ENCODE measurements around the gene ACCSL. TPM values are rescaled to one million over a fixed set of nuclear protein-coding genes. Genes with fewer than 3 reads are reported as not detected.

Gene ACCSL
- total RNA-seq, 4 donors from 2014 or later, result not detected

DNA sequence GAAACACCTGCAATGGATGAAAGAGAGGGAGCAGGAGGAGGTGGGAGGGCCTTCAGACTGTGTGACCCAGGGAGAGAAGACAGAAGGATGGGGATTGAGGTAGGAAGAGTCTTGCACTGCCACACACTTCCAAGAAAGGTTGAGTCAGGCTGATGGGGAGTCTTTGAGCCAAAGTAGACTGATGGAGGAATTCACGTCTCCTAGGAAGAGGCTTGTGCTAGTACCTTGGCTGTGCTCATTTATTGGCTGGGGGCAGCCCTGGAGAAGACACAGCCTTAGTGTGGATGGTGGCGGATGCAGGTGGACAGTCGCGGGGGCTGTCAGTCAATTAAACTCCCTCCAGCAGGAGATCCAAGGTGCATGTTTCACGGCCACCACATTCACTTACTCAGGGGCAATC lies 16.2 kb upstream of the ACCSL start:
- no peak overlapping the region for H3K4me3 ChIP-seq
- in situ Hi-C loops (cut with MboI; ENCODE audit: low pct_ligation_motif_present in 1 of 4, low pct_unique_long_range_greater_than_20kb in 1 of 4, low sequenced_read_pairs in 3 of 4), result loop anchor here in 1 of 4 donors (10.0 kb wide), 1 partner anchor 137 kb away; no protein-coding TSS in a partner anchor
- 88% methylated on average over 5 of the region's 5 CpGs; no CpG with 5 or more reads in 1 of the 2 donors for WGBS, 2 donors (ENCODE audit: low coverage in 1 of 2)
- H3K27me3 ChIP-seq, result no peaks in the 10 kb centered on the region
- no peaks in the 10 kb centered on the region for H3K36me3 ChIP-seq
- H3K27ac ChIP-seq, result peak overlapping the region; percentile 59 to 70 (median 66)
- peaks cover 0 to 2% (median 0%) of the 10 kb centered on the region in 4 donors for H3K4me1 ChIP-seq
- H3K9me3 ChIP-seq, result no peaks in the 10 kb centered on the region
- no peak for DNase-seq
- intact Hi-C loops (cut with DNase I; ENCODE audit: low total_unique reads), result loop anchor here (10.0 kb wide), 1 partner anchor 347 kb away; the partner anchor contains the start of gene HSD17B12
- TF ChIP-seq, protein P1, sequence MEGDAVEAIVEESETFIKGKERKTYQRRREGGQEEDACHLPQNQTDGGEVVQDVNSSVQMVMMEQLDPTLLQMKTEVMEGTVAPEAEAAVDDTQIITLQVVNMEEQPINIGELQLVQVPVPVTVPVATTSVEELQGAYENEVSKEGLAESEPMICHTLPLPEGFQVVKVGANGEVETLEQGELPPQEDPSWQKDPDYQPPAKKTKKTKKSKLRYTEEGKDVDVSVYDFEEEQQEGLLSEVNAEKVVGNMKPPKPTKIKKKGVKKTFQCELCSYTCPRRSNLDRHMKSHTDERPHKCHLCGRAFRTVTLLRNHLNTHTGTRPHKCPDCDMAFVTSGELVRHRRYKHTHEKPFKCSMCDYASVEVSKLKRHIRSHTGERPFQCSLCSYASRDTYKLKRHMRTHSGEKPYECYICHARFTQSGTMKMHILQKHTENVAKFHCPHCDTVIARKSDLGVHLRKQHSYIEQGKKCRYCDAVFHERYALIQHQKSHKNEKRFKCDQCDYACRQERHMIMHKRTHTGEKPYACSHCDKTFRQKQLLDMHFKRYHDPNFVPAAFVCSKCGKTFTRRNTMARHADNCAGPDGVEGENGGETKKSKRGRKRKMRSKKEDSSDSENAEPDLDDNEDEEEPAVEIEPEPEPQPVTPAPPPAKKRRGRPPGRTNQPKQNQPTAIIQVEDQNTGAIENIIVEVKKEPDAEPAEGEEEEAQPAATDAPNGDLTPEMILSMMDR (IDR thresholded peaks at IDR 0.05), result no peak
- TF ChIP-seq POLR2AphosphoS5 (IDR thresholded peaks at IDR 0.05) (no peak), POLR2A (IDR thresholded peaks at IDR 0.05) (no peak), EP300 (IDR thresholded peaks at IDR 0.05; ENCODE audit: low read depth) (no peak)

DNA sequence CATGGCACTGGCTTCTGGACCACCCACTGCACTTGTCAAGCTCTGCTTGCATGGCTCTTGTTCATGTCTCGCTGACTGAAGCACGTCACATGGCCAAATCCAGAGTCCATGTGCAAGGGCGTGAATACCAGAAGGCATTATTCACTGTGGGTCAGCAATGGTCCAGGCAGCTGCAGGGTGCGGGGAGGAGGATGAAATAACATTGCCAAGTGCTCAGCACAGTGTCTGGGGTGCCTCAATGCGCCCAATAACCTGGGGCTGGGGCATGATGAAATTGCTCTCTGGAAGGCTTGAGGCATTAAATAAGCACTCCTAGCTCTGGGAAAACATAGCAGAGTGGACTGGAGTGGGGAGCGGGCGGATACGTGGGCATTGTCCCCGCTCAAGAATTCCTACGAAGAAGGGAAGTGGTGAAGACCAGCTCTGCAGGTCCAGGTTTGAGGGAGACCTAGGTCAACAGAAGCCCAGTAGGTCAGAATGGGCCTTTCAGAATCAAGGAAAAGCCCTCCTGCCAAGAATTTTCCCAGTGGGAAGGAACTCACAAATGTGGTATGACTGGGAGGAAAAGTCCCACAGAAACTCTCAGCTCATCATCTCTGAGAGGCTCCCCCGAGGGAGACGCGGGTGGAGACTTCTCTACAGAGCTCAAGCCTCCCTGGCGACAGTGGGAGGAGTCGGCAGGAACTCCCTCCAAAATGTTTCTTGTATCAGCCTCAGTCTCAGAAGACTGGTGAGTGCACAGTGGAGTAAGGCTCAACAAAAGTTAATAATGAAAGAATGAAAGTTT lies 15.3 kb upstream of the ACCSL start:
- TF ChIP-seq POLR2AphosphoS5 (IDR thresholded peaks at IDR 0.05) (peak in 1 of 3 donors; percentile 33), EP300 (IDR thresholded peaks at IDR 0.05; ENCODE audit: low read depth) (no peak)
- Histone ChIP-seq H3K9me3 (no peaks in the 10 kb centered on the region), H3K27me3 (no peaks in the 10 kb centered on the region), H3K27ac (peak overlapping the region; percentile 34 to 66 (median 52)), H3K36me3 (no peaks in the 10 kb centered on the region), H3K4me1 (peaks cover 0 to 2% (median 0%) of the 10 kb centered on the region in 4 donors), H3K4me3 (no peak overlapping the region)
- WGBS, 2 donors (ENCODE audit: low coverage in 1 of 2), result 68 to 100% methylated on average over 2 to 15 of the region's 15 CpGs
- intact Hi-C loops (cut with DNase I; ENCODE audit: low total_unique reads) (loop anchor here (10.0 kb wide), 1 partner anchor 348 kb away; the partner anchor contains the start of gene HSD17B12), in situ Hi-C loops (cut with MboI; ENCODE audit: low pct_ligation_motif_present in 1 of 4, low pct_unique_long_range_greater_than_20kb in 1 of 4, low sequenced_read_pairs in 3 of 4) (loop anchor here in 1 of 4 donors (10.0 kb wide), 1 partner anchor 138 kb away; no protein-coding TSS in a partner anchor)
- DNase-seq, result peak; percentile 16

DNA sequence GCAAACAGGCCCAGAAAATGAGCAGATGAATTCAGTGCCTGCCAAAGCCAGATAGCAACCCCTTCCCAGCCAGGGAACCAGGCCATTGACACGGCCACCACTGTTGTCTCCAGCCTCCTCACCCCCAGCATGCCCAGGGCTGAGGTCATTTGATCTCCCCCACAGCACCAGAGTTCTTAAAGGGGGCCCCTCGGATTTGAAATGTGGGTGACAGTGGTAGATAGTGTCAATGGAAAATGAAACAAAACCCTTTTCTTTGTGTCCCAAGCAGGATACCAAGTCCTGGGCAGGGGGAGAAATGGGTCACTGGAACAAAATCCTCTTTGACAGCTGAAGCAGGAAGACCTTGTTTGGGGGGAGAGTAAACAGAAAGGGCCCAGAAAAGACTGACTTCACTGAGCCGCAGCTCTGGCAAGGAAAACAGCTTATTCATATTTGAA lies 14.3 kb upstream of the ACCSL start:
- no peak for DNase-seq
- WGBS, 2 donors (ENCODE audit: low coverage in 1 of 2), result 40 to 50% methylated on average over 1 to 3 of the region's 3 CpGs
- Histone ChIP-seq H3K4me3 (no peak overlapping the region), H3K9me3 (no peaks in the 10 kb centered on the region), H3K4me1 (peaks cover 0 to 2% (median 0%) of the 10 kb centered on the region in 4 donors), H3K36me3 (no peaks in the 10 kb centered on the region), H3K27ac (peak overlapping the region; percentile 34 to 66 (median 52)), H3K27me3 (no peaks in the 10 kb centered on the region)
- intact Hi-C loops (cut with DNase I; ENCODE audit: low total_unique reads) (loop anchor here (10.0 kb wide), 1 partner anchor 349 kb away; the partner anchor contains the start of gene HSD17B12), in situ Hi-C loops (cut with MboI; ENCODE audit: low pct_ligation_motif_present in 1 of 4, low pct_unique_long_range_greater_than_20kb in 1 of 4, low sequenced_read_pairs in 3 of 4) (loop anchor here in 1 of 4 donors (10.0 kb wide), 1 partner anchor 139 kb away; no protein-coding TSS in a partner anchor)
- TF ChIP-seq, protein P1 (IDR thresholded peaks at IDR 0.05), result no peak
- TF ChIP-seq POLR2A (IDR thresholded peaks at IDR 0.05) (no peak), EP300 (IDR thresholded peaks at IDR 0.05; ENCODE audit: low read depth) (no peak), POLR2AphosphoS5 (IDR thresholded peaks at IDR 0.05) (no peak)

DNA sequence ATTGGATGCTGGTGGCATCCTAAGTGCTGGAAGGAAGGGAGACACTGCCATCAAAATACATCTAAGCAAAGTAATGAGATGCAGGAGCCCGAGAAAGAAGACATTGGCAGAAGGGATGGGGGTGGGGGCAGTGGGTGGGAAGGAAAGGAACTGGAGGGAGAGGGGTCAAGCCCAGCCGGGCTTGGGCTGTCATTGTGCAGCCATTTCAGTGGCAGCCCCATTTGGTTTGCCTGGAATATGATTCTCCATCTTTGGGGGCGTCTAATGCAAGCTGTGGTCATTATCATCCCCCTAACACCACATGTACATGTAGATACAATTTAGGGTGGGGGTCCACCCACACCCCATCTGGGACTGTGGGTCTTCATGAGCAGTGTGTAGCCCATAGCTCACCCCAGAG lies 13.9 kb upstream of the ACCSL start:
- intact Hi-C loops (cut with DNase I; ENCODE audit: low total_unique reads), result loop anchor here (10.0 kb wide), 1 partner anchor 349 kb away; the partner anchor contains the start of gene HSD17B12
- no peak overlapping the region for H3K4me3 ChIP-seq

More for the DNA sequence above, 13.9 kb upstream of the ACCSL start:
- Histone ChIP-seq H3K27ac (peak overlapping the region in 1 of 4 donors; percentile 60), H3K9me3 (no peaks in the 10 kb centered on the region), H3K27me3 (no peaks in the 10 kb centered on the region), H3K4me1 (peaks cover 0 to 2% (median 0%) of the 10 kb centered on the region in 4 donors), H3K36me3 (no peaks in the 10 kb centered on the region)
- DNase-seq, result no peak
- TF ChIP-seq POLR2AphosphoS5 (IDR thresholded peaks at IDR 0.05), result no peak
- TF ChIP-seq, protein P1 (IDR thresholded peaks at IDR 0.05), result no peak
- in situ Hi-C loops (cut with MboI; ENCODE audit: low pct_ligation_motif_present in 1 of 4, low pct_unique_long_range_greater_than_20kb in 1 of 4, low sequenced_read_pairs in 3 of 4), result loop anchor here in 1 of 4 donors (10.0 kb wide), 1 partner anchor 139 kb away; no protein-coding TSS in a partner anchor
- 52 to 60% methylated on average over 3 of the region's 3 CpGs for WGBS, 2 donors (ENCODE audit: low coverage in 1 of 2)
